GM12878 (cell line): ENCODE results near the gene PTPRC. TPM values are rescaled to one million over a fixed set of nuclear protein-coding genes. Genes with fewer than 3 reads are reported as not detected.

Experiments
- BCLAF1 ChIP-seq: fragments of 450-650 bp; IDR thresholded peaks from 2 replicates; pipeline ENCODE4 v1.6.1; 2017; ENCODE audit warnings: antibody characterized with exemption, mild to moderate bottlenecking, moderate library complexity
- BMI1 ChIP-seq: fragments of 450-650 bp; IDR thresholded peaks from 2 replicates; pipeline ENCODE4 v1.6.1; 2016; ENCODE audit warnings: mild to moderate bottlenecking, moderate library complexity, borderline replicate concordance
- CBFB ChIP-seq: IDR thresholded peaks from 2 replicates; pipeline ENCODE4 v1.6.1; 2016; ENCODE audit warnings: antibody characterized with exemption, low read depth
- CEBPB ChIP-seq, 2 experiments: fragments of 150-350 bp in 1 of 2; IDR thresholded peaks; 2 replicates each; pipeline ENCODE4 v1.6.1; 2012 to 2014; ENCODE audit warnings: low read depth in 2 of 2, low read length in 2 of 2, borderline replicate concordance in 1 of 2, inconsistent platforms in 1 of 2
- CHD1 ChIP-seq: IDR thresholded peaks from 2 replicates; pipeline ENCODE4 v1.6.1; 2012; ENCODE audit warnings: low read depth, low read length, improper control_type of control experiment
- CREB1 ChIP-seq: IDR thresholded peaks from 2 replicates; pipeline ENCODE4 v1.6.1; 2012; ENCODE audit warnings: low read depth, mild to moderate bottlenecking, inconsistent platforms
- IRF4 ChIP-seq: IDR thresholded peaks from 2 replicates; pipeline ENCODE4 v1.6.1; 2011; ENCODE audit warnings: low read depth, low read length
- NR2C1 ChIP-seq: fragments of 450-650 bp; IDR thresholded peaks from 2 replicates; pipeline ENCODE4 v1.6.1; 2017; ENCODE audit warnings: antibody characterized with exemption, mild to moderate bottlenecking, moderate library complexity
- NR2C2 ChIP-seq: IDR thresholded peaks from 2 replicates; pipeline ENCODE4 v1.6.1; 2011; ENCODE audit warnings: borderline replicate concordance, low read depth; ENCODE audit not compliant: control insufficient read depth, insufficient read length
- POLR2AphosphoS2 ChIP-seq: IDR thresholded peaks from 2 replicates; pipeline ENCODE4 v1.6.1; 2011; ENCODE audit warnings: low read depth, mild to moderate bottlenecking, low read length, improper control_type of control experiment, moderate library complexity
- RELB ChIP-seq: fragments of 450-650 bp; IDR thresholded peaks from 2 replicates; pipeline ENCODE4 v1.6.1; 2017; ENCODE audit warnings: low read depth, mild to moderate bottlenecking, moderate library complexity
- SMC3 ChIP-seq: IDR thresholded peaks from 2 replicates; pipeline ENCODE4 v1.6.1; 2011; ENCODE audit warnings: low read length, improper control_type of control experiment, borderline replicate concordance
- STAT3 ChIP-seq: IDR thresholded peaks from 2 replicates; pipeline ENCODE4 v1.6.1; 2011; ENCODE audit warnings: low read depth, low read length, improper control_type of control experiment
- TBL1XR1 ChIP-seq: IDR thresholded peaks from 2 replicates; pipeline ENCODE4 v1.6.1; 2012; ENCODE audit warnings: low read depth, low read length, improper control_type of control experiment
- polyA plus RNA-seq, 11 experiments: library from polyadenylated mRNA; depleted of rRNA in 4 of 11; unstranded in 6 of 11; stranded (reverse) in 5 of 11; fragments of >200 nt; fragmentation: Nextera tagmentation in 4 of 11; fragmentation: Illumina TruSeq in 1 of 11; extraction: Ambion mirVana in 4 of 11; extraction: Trizol in 1 of 11; gene quantifications; 1 replicate in 1 of 11; 2 replicates in 10 of 11; pipeline versions ENCODE4 v1.2.1 to v1.2.3, GENCODE V29; 2011 to 2016; ENCODE audit warnings: inconsistent platforms in 2 of 11, missing spikeins in 2 of 11, low read depth in 1 of 11
- total RNA-seq, 4 experiments: library from RNA; depleted of rRNA in 3 of 4; stranded (reverse); fragments of >200 nt in 3 of 4; fragmentation: Illumina TruSeq in 1 of 4; extraction: Trizol in 1 of 4; gene quantifications; 2 replicates each; pipeline versions ENCODE4 v1.2.1 to v1.2.3, GENCODE V29; 2013 to 2021
- TF ChIP-seq, protein P1 (sequence below): IDR thresholded peaks from 2 replicates; pipeline ENCODE4 v1.6.1; 2011; ENCODE audit warnings: low read depth, low read length, improper control_type of control experiment, borderline replicate concordance
- TF ChIP-seq, protein P2 (sequence below): IDR thresholded peaks from 2 replicates; pipeline ENCODE4 v1.6.1; 2012; ENCODE audit warnings: low read depth, low read length, improper control_type of control experiment
- TF ChIP-seq, protein P3 (sequence below): fragments of 450-650 bp; formaldehyde crosslinking; IDR thresholded peaks from 2 replicates; pipeline ENCODE4 v1.4.0; 2020; ENCODE audit warnings: mild to moderate bottlenecking, moderate library complexity
- TF ChIP-seq, protein P4 (sequence below): IDR thresholded peaks from 2 replicates; pipeline ENCODE4 v1.6.1; 2012; ENCODE audit warnings: low read length, inconsistent platforms

Gene PTPRC
- total and polyA plus RNA-seq, 10 of the 15 experiments (the other 5 are each of a cell fraction or from before 2014, with no cell fraction given), result 72.9 to 221 (median 118) TPM

GRCh38 chr1:198598796-198599321 is 40.0 kb upstream of the PTPRC start (continued):
- TF ChIP-seq CEBPB (IDR thresholded peaks at IDR 0.05; ENCODE audit: borderline replicate concordance in 1 of 2, low read depth in 2 of 2, low read length in 2 of 2) (0 out of 4 replicates have a peak, but pooled peaks of 1 of the 2 experiments have one; percentile 35), POLR2AphosphoS2 (0 out of 2 replicates have a peak, but pooled peaks have one; percentile 42), STAT3 (0 out of 2 replicates have a peak, but pooled peaks have one; percentile 46), SMC3 (peak; percentile 14; the same call in 1 of the 2 replicates), TBL1XR1 (no peak), IRF4 (peak; percentile 64; the same call in 1 of the 2 replicates), CREB1 (peak; percentile 48; the same call in 1 of the 2 replicates), BMI1 (peak; percentile 60), RELB (peak; percentile 69), NR2C1 (peak; percentile 57), CHD1 (no peak), BCLAF1 (no peak), NR2C2 (no peak), CBFB (0 out of 2 replicates have a peak, but pooled peaks have one; percentile 52)
- TF ChIP-seq, protein P1, sequence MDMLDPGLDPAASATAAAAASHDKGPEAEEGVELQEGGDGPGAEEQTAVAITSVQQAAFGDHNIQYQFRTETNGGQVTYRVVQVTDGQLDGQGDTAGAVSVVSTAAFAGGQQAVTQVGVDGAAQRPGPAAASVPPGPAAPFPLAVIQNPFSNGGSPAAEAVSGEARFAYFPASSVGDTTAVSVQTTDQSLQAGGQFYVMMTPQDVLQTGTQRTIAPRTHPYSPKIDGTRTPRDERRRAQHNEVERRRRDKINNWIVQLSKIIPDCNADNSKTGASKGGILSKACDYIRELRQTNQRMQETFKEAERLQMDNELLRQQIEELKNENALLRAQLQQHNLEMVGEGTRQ, result no peak
- TF ChIP-seq, protein P2, sequence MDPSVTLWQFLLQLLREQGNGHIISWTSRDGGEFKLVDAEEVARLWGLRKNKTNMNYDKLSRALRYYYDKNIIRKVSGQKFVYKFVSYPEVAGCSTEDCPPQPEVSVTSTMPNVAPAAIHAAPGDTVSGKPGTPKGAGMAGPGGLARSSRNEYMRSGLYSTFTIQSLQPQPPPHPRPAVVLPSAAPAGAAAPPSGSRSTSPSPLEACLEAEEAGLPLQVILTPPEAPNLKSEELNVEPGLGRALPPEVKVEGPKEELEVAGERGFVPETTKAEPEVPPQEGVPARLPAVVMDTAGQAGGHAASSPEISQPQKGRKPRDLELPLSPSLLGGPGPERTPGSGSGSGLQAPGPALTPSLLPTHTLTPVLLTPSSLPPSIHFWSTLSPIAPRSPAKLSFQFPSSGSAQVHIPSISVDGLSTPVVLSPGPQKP, result no peak
- TF ChIP-seq, protein P3, sequence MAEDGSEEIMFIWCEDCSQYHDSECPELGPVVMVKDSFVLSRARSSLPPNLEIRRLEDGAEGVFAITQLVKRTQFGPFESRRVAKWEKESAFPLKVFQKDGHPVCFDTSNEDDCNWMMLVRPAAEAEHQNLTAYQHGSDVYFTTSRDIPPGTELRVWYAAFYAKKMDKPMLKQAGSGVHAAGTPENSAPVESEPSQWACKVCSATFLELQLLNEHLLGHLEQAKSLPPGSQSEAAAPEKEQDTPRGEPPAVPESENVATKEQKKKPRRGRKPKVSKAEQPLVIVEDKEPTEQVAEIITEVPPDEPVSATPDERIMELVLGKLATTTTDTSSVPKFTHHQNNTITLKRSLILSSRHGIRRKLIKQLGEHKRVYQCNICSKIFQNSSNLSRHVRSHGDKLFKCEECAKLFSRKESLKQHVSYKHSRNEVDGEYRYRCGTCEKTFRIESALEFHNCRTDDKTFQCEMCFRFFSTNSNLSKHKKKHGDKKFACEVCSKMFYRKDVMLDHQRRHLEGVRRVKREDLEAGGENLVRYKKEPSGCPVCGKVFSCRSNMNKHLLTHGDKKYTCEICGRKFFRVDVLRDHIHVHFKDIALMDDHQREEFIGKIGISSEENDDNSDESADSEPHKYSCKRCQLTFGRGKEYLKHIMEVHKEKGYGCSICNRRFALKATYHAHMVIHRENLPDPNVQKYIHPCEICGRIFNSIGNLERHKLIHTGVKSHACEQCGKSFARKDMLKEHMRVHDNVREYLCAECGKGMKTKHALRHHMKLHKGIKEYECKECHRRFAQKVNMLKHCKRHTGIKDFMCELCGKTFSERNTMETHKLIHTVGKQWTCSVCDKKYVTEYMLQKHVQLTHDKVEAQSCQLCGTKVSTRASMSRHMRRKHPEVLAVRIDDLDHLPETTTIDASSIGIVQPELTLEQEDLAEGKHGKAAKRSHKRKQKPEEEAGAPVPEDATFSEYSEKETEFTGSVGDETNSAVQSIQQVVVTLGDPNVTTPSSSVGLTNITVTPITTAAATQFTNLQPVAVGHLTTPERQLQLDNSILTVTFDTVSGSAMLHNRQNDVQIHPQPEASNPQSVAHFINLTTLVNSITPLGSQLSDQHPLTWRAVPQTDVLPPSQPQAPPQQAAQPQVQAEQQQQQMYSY, result no peak
- TF ChIP-seq, protein P4, sequence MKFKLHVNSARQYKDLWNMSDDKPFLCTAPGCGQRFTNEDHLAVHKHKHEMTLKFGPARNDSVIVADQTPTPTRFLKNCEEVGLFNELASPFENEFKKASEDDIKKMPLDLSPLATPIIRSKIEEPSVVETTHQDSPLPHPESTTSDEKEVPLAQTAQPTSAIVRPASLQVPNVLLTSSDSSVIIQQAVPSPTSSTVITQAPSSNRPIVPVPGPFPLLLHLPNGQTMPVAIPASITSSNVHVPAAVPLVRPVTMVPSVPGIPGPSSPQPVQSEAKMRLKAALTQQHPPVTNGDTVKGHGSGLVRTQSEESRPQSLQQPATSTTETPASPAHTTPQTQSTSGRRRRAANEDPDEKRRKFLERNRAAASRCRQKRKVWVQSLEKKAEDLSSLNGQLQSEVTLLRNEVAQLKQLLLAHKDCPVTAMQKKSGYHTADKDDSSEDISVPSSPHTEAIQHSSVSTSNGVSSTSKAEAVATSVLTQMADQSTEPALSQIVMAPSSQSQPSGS, result peak; percentile 72
